ENCODE results near the gene PRPF6. TPM values are rescaled to one million over a fixed set of nuclear protein-coding genes. Genes with fewer than 3 reads are reported as not detected.

The PRPF6 gene
- total and polyA plus RNA-seq, 2 of the 13 experiments (the other 11 are each of a cell fraction or from before 2014, with no cell fraction given), result 63.7 to 101 TPM

- TF ChIP-seq ZNF557 (CRISPR knock-in tag; IDR thresholded peaks at IDR 0.05), result peak; percentile 92
- no peak for TF ChIP-seq RAD51 (IDR thresholded peaks at IDR 0.05; ENCODE audit: borderline replicate concordance)
- TF ChIP-seq ZNF7 (CRISPR knock-in tag; IDR thresholded peaks at IDR 0.05), result no peak
- TF ChIP-seq TARDBP (CRISPR knock-in tag; IDR thresholded peaks at IDR 0.05), result peak; percentile 71
- TF ChIP-seq KLF6 (CRISPR knock-in tag; IDR thresholded peaks at IDR 0.05), result peak; percentile 90; the same call in 1 of the 2 replicates
- TF ChIP-seq, protein P1, sequence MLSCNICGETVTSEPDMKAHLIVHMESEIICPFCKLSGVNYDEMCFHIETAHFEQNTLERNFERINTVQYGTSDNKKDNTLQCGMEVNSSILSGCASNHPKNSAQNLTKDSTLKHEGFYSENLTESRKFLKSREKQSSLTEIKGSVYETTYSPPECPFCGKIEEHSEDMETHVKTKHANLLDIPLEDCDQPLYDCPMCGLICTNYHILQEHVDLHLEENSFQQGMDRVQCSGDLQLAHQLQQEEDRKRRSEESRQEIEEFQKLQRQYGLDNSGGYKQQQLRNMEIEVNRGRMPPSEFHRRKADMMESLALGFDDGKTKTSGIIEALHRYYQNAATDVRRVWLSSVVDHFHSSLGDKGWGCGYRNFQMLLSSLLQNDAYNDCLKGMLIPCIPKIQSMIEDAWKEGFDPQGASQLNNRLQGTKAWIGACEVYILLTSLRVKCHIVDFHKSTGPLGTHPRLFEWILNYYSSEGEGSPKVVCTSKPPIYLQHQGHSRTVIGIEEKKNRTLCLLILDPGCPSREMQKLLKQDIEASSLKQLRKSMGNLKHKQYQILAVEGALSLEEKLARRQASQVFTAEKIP (CRISPR knock-in tag; IDR thresholded peaks at IDR 0.05; ENCODE audit: borderline replicate concordance), result peak; percentile 96; the same call in 1 of the 2 replicates
- TF ChIP-seq, protein P2, sequence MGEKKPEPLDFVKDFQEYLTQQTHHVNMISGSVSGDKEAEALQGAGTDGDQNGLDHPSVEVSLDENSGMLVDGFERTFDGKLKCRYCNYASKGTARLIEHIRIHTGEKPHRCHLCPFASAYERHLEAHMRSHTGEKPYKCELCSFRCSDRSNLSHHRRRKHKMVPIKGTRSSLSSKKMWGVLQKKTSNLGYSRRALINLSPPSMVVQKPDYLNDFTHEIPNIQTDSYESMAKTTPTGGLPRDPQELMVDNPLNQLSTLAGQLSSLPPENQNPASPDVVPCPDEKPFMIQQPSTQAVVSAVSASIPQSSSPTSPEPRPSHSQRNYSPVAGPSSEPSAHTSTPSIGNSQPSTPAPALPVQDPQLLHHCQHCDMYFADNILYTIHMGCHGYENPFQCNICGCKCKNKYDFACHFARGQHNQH (CRISPR knock-in tag; IDR thresholded peaks at IDR 0.05), result peak; percentile 96
- TF ChIP-seq RFXANK (CRISPR knock-in tag; IDR thresholded peaks at IDR 0.05), result 0 out of 2 replicates have a peak, but pooled peaks have one; percentile 77
- peak; percentile 83 for TF ChIP-seq ATF2 (CRISPR knock-in tag; IDR thresholded peaks at IDR 0.05)
- 0 out of 2 replicates have a peak, but pooled peaks have one; percentile 23 for TF ChIP-seq ZNF292 (CRISPR knock-in tag; IDR thresholded peaks at IDR 0.05; ENCODE audit: borderline replicate concordance, low read depth)
- TF ChIP-seq, protein P3, sequence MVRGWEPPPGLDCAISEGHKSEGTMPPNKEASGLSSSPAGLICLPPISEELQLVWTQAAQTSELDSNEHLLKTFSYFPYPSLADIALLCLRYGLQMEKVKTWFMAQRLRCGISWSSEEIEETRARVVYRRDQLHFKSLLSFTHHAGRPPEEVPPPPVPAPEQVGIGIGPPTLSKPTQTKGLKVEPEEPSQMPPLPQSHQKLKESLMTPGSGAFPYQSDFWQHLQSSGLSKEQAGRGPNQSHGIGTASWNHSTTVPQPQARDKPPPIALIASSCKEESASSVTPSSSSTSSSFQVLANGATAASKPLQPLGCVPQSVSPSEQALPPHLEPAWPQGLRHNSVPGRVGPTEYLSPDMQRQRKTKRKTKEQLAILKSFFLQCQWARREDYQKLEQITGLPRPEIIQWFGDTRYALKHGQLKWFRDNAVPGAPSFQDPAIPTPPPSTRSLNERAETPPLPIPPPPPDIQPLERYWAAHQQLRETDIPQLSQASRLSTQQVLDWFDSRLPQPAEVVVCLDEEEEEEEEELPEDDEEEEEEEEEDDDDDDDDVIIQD (CRISPR knock-in tag; IDR thresholded peaks at IDR 0.05; ENCODE audit: low read depth), result 0 out of 2 replicates have a peak, but pooled peaks have one; percentile 66
- no peak for TF ChIP-seq ZBTB7A (CRISPR knock-in tag; IDR thresholded peaks at IDR 0.05)
- TF ChIP-seq, protein P4, sequence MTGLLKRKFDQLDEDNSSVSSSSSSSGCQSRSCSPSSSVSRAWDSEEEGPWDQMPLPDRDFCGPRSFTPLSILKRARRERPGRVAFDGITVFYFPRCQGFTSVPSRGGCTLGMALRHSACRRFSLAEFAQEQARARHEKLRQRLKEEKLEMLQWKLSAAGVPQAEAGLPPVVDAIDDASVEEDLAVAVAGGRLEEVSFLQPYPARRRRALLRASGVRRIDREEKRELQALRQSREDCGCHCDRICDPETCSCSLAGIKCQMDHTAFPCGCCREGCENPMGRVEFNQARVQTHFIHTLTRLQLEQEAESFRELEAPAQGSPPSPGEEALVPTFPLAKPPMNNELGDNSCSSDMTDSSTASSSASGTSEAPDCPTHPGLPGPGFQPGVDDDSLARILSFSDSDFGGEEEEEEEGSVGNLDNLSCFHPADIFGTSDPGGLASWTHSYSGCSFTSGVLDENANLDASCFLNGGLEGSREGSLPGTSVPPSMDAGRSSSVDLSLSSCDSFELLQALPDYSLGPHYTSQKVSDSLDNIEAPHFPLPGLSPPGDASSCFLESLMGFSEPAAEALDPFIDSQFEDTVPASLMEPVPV (CRISPR knock-in tag; IDR thresholded peaks at IDR 0.05), result peak; percentile 47; the same call in 1 of the 2 replicates
- no peak for TF ChIP-seq ZNF382 (CRISPR knock-in tag; IDR thresholded peaks at IDR 0.05; ENCODE audit: borderline replicate concordance)
- peak; percentile 77 for TF ChIP-seq ZFY (CRISPR knock-in tag; IDR thresholded peaks at IDR 0.05)
- TF ChIP-seq ZNF556 (CRISPR knock-in tag; IDR thresholded peaks at IDR 0.05; ENCODE audit: borderline replicate concordance), result peak; percentile 59
- TF ChIP-seq CREBL2 (CRISPR knock-in tag; IDR thresholded peaks at IDR 0.05; ENCODE audit: borderline replicate concordance), result no peak
- TF ChIP-seq NR2F6 (IDR thresholded peaks at IDR 0.05), result peak; percentile 80
- peak; percentile 90 for TF ChIP-seq NR2F6 (CRISPR knock-in tag; IDR thresholded peaks at IDR 0.05)
- TF ChIP-seq HNRNPK (IDR thresholded peaks at IDR 0.05; ENCODE audit: low read depth, low read length, poor library complexity, severe bottlenecking), result peak; percentile 53
- peak; percentile 57; the same call in 1 of the 2 replicates for TF ChIP-seq NFYB (CRISPR knock-in tag; IDR thresholded peaks at IDR 0.05)
These were observed 2.4 kb upstream of the PRPF6 start (continued) for GRCh38 chr20:63978319-63979228.

Data from HepG2 (cell line).